Activated naive CD8-positive, alpha-beta T cell treated with anti-CD3 and anti-CD28 coated beads, Interleukin-2, amount 10 ng/mL, durations not matched to agents 7 days and 5 days (primary cell): ENCODE measurements around the gene GRHL3. TPM values are rescaled to one million over a fixed set of nuclear protein-coding genes. Genes with fewer than 3 reads are reported as not detected.

ENCODE experiments used
- ATAC-seq: fragments of 150-1000 bp; cut with Tn5 transposase; one replicate; pipeline ENCODE4 v1.10.0; 2021; ENCODE audit warnings: low read depth, moderate library complexity
- POLR2A ChIA-PET: fragments of 350-600 bp; sonication (Branson Sonifier 250); formaldehyde crosslinking; loops from one replicate; lab custom pipeline; 2021; ENCODE audit warnings: antibody characterized with exemption; lab: Charles Lee
- DNase-seq: peaks from one replicate; pipeline ENCODE4 v3.0.0; 2021
- H3K27ac Mint-ChIP-seq: one replicate; pipeline ENCODE4 v1.8.0; 2022; ENCODE audit warnings: mild to moderate bottlenecking, mixed read lengths
- H3K27me3 Mint-ChIP-seq: one replicate; pipeline ENCODE4 v1.8.0; 2022; ENCODE audit warnings: mild to moderate bottlenecking, moderate library complexity, mixed read lengths
- H3K36me3 Mint-ChIP-seq: one replicate; pipeline ENCODE4 v1.8.0; 2021; ENCODE audit warnings: mild to moderate bottlenecking, mixed read lengths
- H3K4me1 Mint-ChIP-seq: one replicate; pipeline ENCODE4 v1.8.0; 2021; ENCODE audit warnings: mixed read lengths
- H3K4me3 Mint-ChIP-seq: one replicate; pipeline ENCODE4 v1.8.0; 2022; ENCODE audit warnings: mild to moderate bottlenecking, moderate library complexity, mixed read lengths
- H3K9me3 Mint-ChIP-seq: one replicate; pipeline ENCODE4 v1.8.0; 2021; ENCODE audit warnings: mixed read lengths
- total RNA-seq, 2 experiments: library from RNA; stranded (reverse); gene quantifications; one replicate each; pipeline ENCODE4 v1.2.3, GENCODE V29; 2021

The GRHL3 gene
- total RNA-seq, 2 experiments from 2014 or later: not detected

GRCh38 chr1:24329331-24329730 is 10.2 kb downstream of the GRHL3 start:
- ATAC-seq (no peak), DNase-seq (no peak)
- H3K4me3 Mint-ChIP-seq: no peak overlapping the region
- no peaks in the 10 kb centered on the region for H3K36me3 Mint-ChIP-seq
- POLR2A ChIA-PET: interaction anchor here (1.1 kb wide), 1 partner anchor 22 kb away, joined by 3 read pairs; no protein-coding TSS in a partner anchor
- H3K9me3 Mint-ChIP-seq: no peaks in the 10 kb centered on the region
- no peaks in the 10 kb centered on the region for H3K4me1 Mint-ChIP-seq
- peaks cover 76% of the 10 kb centered on the region for H3K27me3 Mint-ChIP-seq
- no peak overlapping the region for H3K27ac Mint-ChIP-seq

GRCh38 chr1:24329797-24330543 is 10.8 kb downstream of the GRHL3 start:
- Mint-ChIP-seq H3K4me1 (no peaks in the 10 kb centered on the region), H3K4me3 (no peak overlapping the region), H3K36me3 (no peaks in the 10 kb centered on the region), H3K27ac (no peak overlapping the region), H3K27me3 (peaks cover 72% of the 10 kb centered on the region), H3K9me3 (no peaks in the 10 kb centered on the region)
- ATAC-seq (no peak), DNase-seq (no peak)
- POLR2A ChIA-PET: no interaction called here

- H3K4me3 Mint-ChIP-seq: no peak overlapping the region
Observed at GRCh38 chr1:24331961-24332673, 13.0 kb downstream of the GRHL3 start.

GRCh38 chr1:24336075-24336474 is 16.9 kb downstream of the GRHL3 start:
- ATAC-seq (no peak), DNase-seq (no peak)
- POLR2A ChIA-PET: no interaction called here
- Mint-ChIP-seq H3K27me3 (peaks cover 21% of the 10 kb centered on the region), H3K9me3 (no peaks in the 10 kb centered on the region), H3K36me3 (no peaks in the 10 kb centered on the region), H3K4me1 (peaks cover 2% of the 10 kb centered on the region), H3K27ac (no peak overlapping the region), H3K4me3 (no peak overlapping the region)

More at GRCh38 chr1:24331961-24332673, 13.0 kb downstream of the GRHL3 start:
- POLR2A ChIA-PET: no interaction called here
- DNase-seq (no peak), ATAC-seq (no peak)
- Mint-ChIP-seq H3K27ac (no peak overlapping the region), H3K9me3 (no peaks in the 10 kb centered on the region), H3K36me3 (no peaks in the 10 kb centered on the region), H3K4me1 (no peaks in the 10 kb centered on the region), H3K27me3 (peaks cover 51% of the 10 kb centered on the region)

- no peak for DNase-seq
- H3K4me3 Mint-ChIP-seq: no peak overlapping the region
- H3K36me3 Mint-ChIP-seq: no peaks in the 10 kb centered on the region
- no peak for ATAC-seq
- no peak overlapping the region for H3K27ac Mint-ChIP-seq
- no peaks in the 10 kb centered on the region for H3K9me3 Mint-ChIP-seq
- H3K4me1 Mint-ChIP-seq: peaks cover 2% of the 10 kb centered on the region
- peaks cover 10% of the 10 kb centered on the region for H3K27me3 Mint-ChIP-seq
- POLR2A ChIA-PET: interaction anchor here (1.3 kb wide), 1 partner anchor 10 kb away, joined by 4 read pairs; no protein-coding TSS in a partner anchor
Observed at GRCh38 chr1:24337455-24337854, 18.3 kb downstream of the GRHL3 start.

GRCh38 chr1:24338447-24338846 is 19.3 kb downstream of the GRHL3 start:
- H3K36me3 Mint-ChIP-seq: no peaks in the 10 kb centered on the region
- H3K27ac Mint-ChIP-seq: no peak overlapping the region
- H3K4me1 Mint-ChIP-seq: peaks cover 2% of the 10 kb centered on the region
- POLR2A ChIA-PET: no interaction called here
- no peaks in the 10 kb centered on the region for H3K9me3 Mint-ChIP-seq
- ATAC-seq (no peak), DNase-seq (no peak)
- H3K27me3 Mint-ChIP-seq: peaks cover 11% of the 10 kb centered on the region
- no peak overlapping the region for H3K4me3 Mint-ChIP-seq

GRCh38 chr1:24339996-24340395 is 20.8 kb downstream of the GRHL3 start:
- Mint-ChIP-seq H3K36me3 (no peaks in the 10 kb centered on the region), H3K27ac (no peak overlapping the region), H3K4me3 (no peak overlapping the region), H3K27me3 (peaks cover 2% of the 10 kb centered on the region), H3K9me3 (no peaks in the 10 kb centered on the region), H3K4me1 (peaks cover 2% of the 10 kb centered on the region)
- DNase-seq (no peak), ATAC-seq (no peak)
- POLR2A ChIA-PET: no interaction called here

GRCh38 chr1:24340770-24341169 is 21.6 kb downstream of the GRHL3 start:
- Mint-ChIP-seq H3K36me3 (no peaks in the 10 kb centered on the region), H3K4me1 (peaks cover 2% of the 10 kb centered on the region)

GRCh38 chr1:24341260-24341659 is 22.1 kb downstream of the GRHL3 start:
- Mint-ChIP-seq H3K9me3 (no peaks in the 10 kb centered on the region), H3K4me1 (peaks cover 2% of the 10 kb centered on the region), H3K36me3 (no peaks in the 10 kb centered on the region), H3K27me3 (peaks cover 4% of the 10 kb centered on the region), H3K4me3 (no peak overlapping the region), H3K27ac (no peak overlapping the region)
- ATAC-seq (no peak), DNase-seq (no peak)
- POLR2A ChIA-PET: no interaction called here

More at GRCh38 chr1:24340770-24341169, 21.6 kb downstream of the GRHL3 start:
- no peak overlapping the region for H3K4me3 Mint-ChIP-seq
- H3K27me3 Mint-ChIP-seq: peaks cover 4% of the 10 kb centered on the region
- DNase-seq (no peak), ATAC-seq (no peak)
- H3K9me3 Mint-ChIP-seq: no peaks in the 10 kb centered on the region
- POLR2A ChIA-PET: no interaction called here
- no peak overlapping the region for H3K27ac Mint-ChIP-seq

- Mint-ChIP-seq H3K4me3 (no peak overlapping the region), H3K27me3 (peaks cover 6% of the 10 kb centered on the region), H3K27ac (no peak overlapping the region), H3K9me3 (no peaks in the 10 kb centered on the region), H3K36me3 (no peaks in the 10 kb centered on the region), H3K4me1 (no peaks in the 10 kb centered on the region)
- DNase-seq: no peak
- no peak for ATAC-seq
- POLR2A ChIA-PET: interaction anchor here (0.6 kb wide), 1 partner anchor 87 kb away, joined by 3 read pairs; no protein-coding TSS in a partner anchor
Observed at GRCh38 chr1:24343412-24344089, 24.4 kb downstream of the GRHL3 start.

- Mint-ChIP-seq H3K27ac (no peak overlapping the region), H3K9me3 (no peaks in the 10 kb centered on the region), H3K4me3 (no peak overlapping the region), H3K27me3 (peaks cover 6% of the 10 kb centered on the region), H3K4me1 (no peaks in the 10 kb centered on the region), H3K36me3 (no peaks in the 10 kb centered on the region)
- no peak for ATAC-seq
- POLR2A ChIA-PET: interaction anchor here (0.6 kb wide), 1 partner anchor 88 kb away, joined by 3 read pairs; no protein-coding TSS in a partner anchor
- no peak for DNase-seq
Observed at GRCh38 chr1:24344090-24344742, 25.1 kb downstream of the GRHL3 start.

GRCh38 chr1:24345334-24345733 is 26.2 kb downstream of the GRHL3 start:
- POLR2A ChIA-PET: no interaction called here
- no peak overlapping the region for H3K4me3 Mint-ChIP-seq
- peaks cover 4% of the 10 kb centered on the region for H3K4me1 Mint-ChIP-seq
- DNase-seq (no peak), ATAC-seq (no peak)
- H3K27me3 Mint-ChIP-seq: peaks cover 6% of the 10 kb centered on the region
- H3K27ac Mint-ChIP-seq: no peak overlapping the region
- H3K36me3 Mint-ChIP-seq: no peaks in the 10 kb centered on the region
- no peaks in the 10 kb centered on the region for H3K9me3 Mint-ChIP-seq
